ENCODE results near the gene APELA. TPM values are rescaled to one million over a fixed set of nuclear protein-coding genes. Genes with fewer than 3 reads are reported as not detected.
"Not testable (repeated sequence)": the region's sequence is repeated elsewhere in the genome, so short reads cannot be mapped to it uniquely, and the experiment has no call there.

APELA gene
- total RNA-seq, 3 donors from 2014 or later, result not detected

- Histone ChIP-seq H3K4me3 (no peak overlapping the region), H3K9me3 (no peaks in the 10 kb centered on the region), H3K4me1 (ENCODE audit: low read depth) (no peaks in the 10 kb centered on the region), H3K36me3 (ENCODE audit: low read depth) (no peaks in the 10 kb centered on the region)
- intact Hi-C loops (cut with DNase I, micrococcal nuclease), result no loop called here
- no peak for DNase-seq
- ATAC-seq, result no peak
- no peak for TF ChIP-seq CTCF (IDR thresholded peaks at IDR 0.05)
Observed at GRCh38 chr4:164902608-164903007, 25.6 kb downstream of the APELA start.

DNA sequence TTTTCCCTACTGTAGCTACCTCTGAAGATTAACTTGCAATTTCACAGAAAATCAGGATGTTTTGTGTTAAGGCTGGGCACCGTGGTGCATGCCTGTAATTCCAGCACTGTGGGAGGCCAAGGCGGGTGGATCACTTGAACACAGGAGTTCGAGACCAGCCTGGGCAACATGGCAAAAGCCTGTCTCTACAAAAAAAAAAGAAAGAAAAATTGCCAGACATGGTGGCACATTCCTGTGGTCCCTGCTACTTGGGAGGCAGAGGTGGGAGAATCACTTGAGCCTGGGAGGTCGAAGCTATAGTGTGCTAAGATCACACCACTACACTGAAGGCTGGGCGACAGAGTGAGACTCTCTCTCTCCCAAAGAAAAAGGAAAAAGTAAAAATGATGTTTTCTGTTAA, 27.4 kb downstream of the APELA start:
- Histone ChIP-seq H3K4me3 (no peak overlapping the region), H3K9me3 (no peaks in the 10 kb centered on the region), H3K36me3 (ENCODE audit: low read depth) (no peaks in the 10 kb centered on the region), H3K4me1 (ENCODE audit: low read depth) (no peaks in the 10 kb centered on the region)
- no peak for ATAC-seq
- intact Hi-C loops (cut with DNase I, micrococcal nuclease), result no loop called here
- no peak for TF ChIP-seq CTCF (IDR thresholded peaks at IDR 0.05)
- no peak for DNase-seq

GRCh38 chr4:164904941-164905340, 28.0 kb downstream of the APELA start:
- Histone ChIP-seq H3K9me3 (no peaks in the 10 kb centered on the region), H3K4me3 (no peak overlapping the region), H3K36me3 (ENCODE audit: low read depth) (no peaks in the 10 kb centered on the region), H3K4me1 (ENCODE audit: low read depth) (no peaks in the 10 kb centered on the region)
- no peak for TF ChIP-seq CTCF (IDR thresholded peaks at IDR 0.05)
- intact Hi-C loops (cut with DNase I, micrococcal nuclease), result no loop called here
- no peak for DNase-seq
- ATAC-seq, result no peak

DNA sequence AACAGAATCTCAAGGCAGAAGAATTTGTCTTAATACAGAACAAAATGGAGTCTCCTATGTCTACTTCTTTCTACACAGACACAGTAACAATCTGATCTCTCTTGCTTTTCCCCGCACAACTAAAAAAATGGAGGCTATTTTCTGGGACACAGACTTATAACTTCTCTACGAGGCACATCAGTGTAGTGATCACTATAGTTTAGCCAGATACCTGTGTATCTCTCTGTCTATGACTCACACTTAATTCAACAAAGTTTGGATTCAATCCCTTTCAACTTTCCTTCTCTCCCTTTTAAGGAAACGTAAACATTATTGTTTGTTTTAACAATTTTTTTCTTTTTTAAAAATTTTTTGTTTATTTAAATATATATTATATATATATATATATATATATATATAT, 29.4 kb downstream of the APELA start:
- H3K4me1 ChIP-seq (ENCODE audit: low read depth), result no peaks in the 10 kb centered on the region
- H3K36me3 ChIP-seq (ENCODE audit: low read depth), result no peaks in the 10 kb centered on the region
- intact Hi-C loops (cut with DNase I, micrococcal nuclease), result no loop called here
- TF ChIP-seq CTCF (IDR thresholded peaks at IDR 0.05), result no peak
- H3K9me3 ChIP-seq, result no peaks in the 10 kb centered on the region
- ATAC-seq (no peak), DNase-seq (no peak)
- H3K4me3 ChIP-seq, result no peak overlapping the region

- ATAC-seq, H3K9me3 ChIP-seq, DNase-seq: not testable (repeated sequence)
Observed at GRCh38 chr4:164913506-164913905, 36.5 kb downstream of the APELA start.

DNA sequence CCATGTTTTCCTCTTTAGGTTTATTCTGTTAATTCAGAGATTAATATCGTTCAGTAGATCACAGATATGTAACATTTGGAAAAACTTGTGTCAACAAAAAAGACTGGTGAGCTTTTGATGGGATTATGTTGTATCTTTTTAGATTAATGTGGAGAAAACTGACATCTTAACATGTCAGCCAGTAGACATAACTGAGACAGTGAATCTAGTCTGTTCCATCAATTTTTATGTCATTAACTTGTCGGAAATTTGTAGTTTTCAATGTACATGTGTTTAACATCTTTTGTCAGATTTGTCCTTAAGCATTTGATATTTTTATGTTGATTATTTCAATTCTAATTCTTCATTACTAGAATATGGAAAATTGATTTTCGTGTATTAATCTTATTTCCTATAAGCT, 42.0 kb downstream of the APELA start:
- H3K4me1 ChIP-seq (ENCODE audit: low read depth), result no peaks in the 10 kb centered on the region
- DNase-seq, result no peak
- intact Hi-C loops (cut with DNase I, micrococcal nuclease), result no loop called here
- no peak for TF ChIP-seq CTCF (IDR thresholded peaks at IDR 0.05)
- no peaks in the 10 kb centered on the region for H3K36me3 ChIP-seq (ENCODE audit: low read depth)
- H3K9me3 ChIP-seq, result no peaks in the 10 kb centered on the region
- no peak for ATAC-seq
- no peak overlapping the region for H3K4me3 ChIP-seq

More at GRCh38 chr4:164913506-164913905, 36.5 kb downstream of the APELA start:
- H3K36me3 ChIP-seq (ENCODE audit: low read depth); intact Hi-C loops (cut with DNase I, micrococcal nuclease); H3K4me1 ChIP-seq (ENCODE audit: low read depth); H3K4me3 ChIP-seq: not testable (repeated sequence)

All from mucosa of descending colon (tissue), 3 donors.